Hepatocyte (in vitro differentiated cells): ENCODE results near the gene MSI2. TPM values are rescaled to one million over a fixed set of nuclear protein-coding genes. Genes with fewer than 3 reads are reported as not detected.

Source experiments
- DNase-seq: peaks from one replicate; pipeline ENCODE4 v3.0.0-alpha.2; 2016; ENCODE audit warnings: low spot score
- H2AFZ ChIP-seq: fragments of 200-600 bp; sonication (generic); 2 replicates; pipeline ENCODE4 v1.6.0; 2016; ENCODE audit warnings: antibody characterized with exemption, mild to moderate bottlenecking
- H3K27ac ChIP-seq: fragments of 200-600 bp; sonication (generic); 2 replicates; pipeline ENCODE4 v1.5.1; 2016; ENCODE audit warnings: mild to moderate bottlenecking
- H3K27me3 ChIP-seq: fragments of 200-600 bp; sonication (generic); 2 replicates; pipeline ENCODE4 v1.6.1; 2016
- H3K36me3 ChIP-seq: fragments of 200-600 bp; sonication (generic); replicated peaks from 2 replicates; pipeline ENCODE4 v1.5.1; 2016; ENCODE audit warnings: low read depth; ENCODE audit not compliant: insufficient read depth
- H3K4me1 ChIP-seq: fragments of 200-600 bp; sonication (generic); 2 replicates; pipeline ENCODE4 v1.5.1; 2016; ENCODE audit warnings: mild to moderate bottlenecking, moderate library complexity; ENCODE audit not compliant: insufficient read depth
- H3K4me2 ChIP-seq: fragments of 200-600 bp; sonication (generic); 2 replicates; pipeline ENCODE4 v1.6.0; 2016
- H3K4me3 ChIP-seq: fragments of 200-600 bp; sonication (generic); 2 replicates; pipeline ENCODE4 v1.5.1; 2016; ENCODE audit warnings: mild to moderate bottlenecking
- H3K79me2 ChIP-seq: fragments of 200-600 bp; sonication (generic); 2 replicates; pipeline ENCODE4 v1.6.0; 2017; ENCODE audit warnings: mild to moderate bottlenecking
- H3K9me2 ChIP-seq: fragments of 200-600 bp; sonication (generic); replicated peaks from 2 replicates; pipeline ENCODE4 v1.6.0; 2017; ENCODE audit warnings: mild to moderate bottlenecking; ENCODE audit not compliant: insufficient read depth
- H3K9me3 ChIP-seq: fragments of 200-600 bp; sonication (generic); 2 replicates; pipeline ENCODE4 v1.5.1; 2016; ENCODE audit warnings: low read depth, mild to moderate bottlenecking
- H4K20me1 ChIP-seq: fragments of 200-600 bp; sonication (generic); 2 replicates; pipeline ENCODE4 v1.6.0; 2016; ENCODE audit warnings: mild to moderate bottlenecking; ENCODE audit not compliant: insufficient read depth, poor library complexity, severe bottlenecking
- EZH2 ChIP-seq: fragments of 200-600 bp; sonication (generic); IDR thresholded peaks from 2 replicates; pipeline ENCODE4 v1.6.1; 2016; ENCODE audit warnings: antibody characterized with exemption, mild to moderate bottlenecking, borderline replicate concordance
- EZH2phosphoT487 ChIP-seq: fragments of 200-600 bp; sonication (generic); IDR thresholded peaks from one replicate; pipeline ENCODE4 v1.6.1; 2018; ENCODE audit warnings: antibody characterized with exemption, mild to moderate bottlenecking, low read depth, moderate library complexity; ENCODE audit not compliant: unreplicated experiment, severe bottlenecking
- WGBS: methylation state at CpG from one replicate; pipeline ENCODE4 v1.1.6; 2016; ENCODE audit warnings: low lambda C conversion rate; ENCODE audit errors: missing lambda C conversion rate; 5-methylcytosine and 5-hydroxymethylcytosine counted together
- polyA plus RNA-seq: library from polyadenylated mRNA; unstranded; fragments of >200 nt; fragmentation: Nextera tagmentation; extraction: Ambion mirVana; gene quantifications from 2 replicates; pipeline ENCODE4 v1.2.1, GENCODE V29; 2016
- total RNA-seq: library from RNA; depleted of rRNA; stranded (reverse); fragments of >200 nt; gene quantifications from 2 replicates; pipeline ENCODE4 v1.2.3, GENCODE V29; 2014
- TF ChIP-seq, protein P1 (sequence below): fragments of 200-600 bp; sonication (generic); IDR thresholded peaks from 2 replicates; pipeline ENCODE4 v1.5.1; 2016; ENCODE audit warnings: antibody characterized with exemption, mild to moderate bottlenecking; ENCODE audit not compliant: poor library complexity

The MSI2 gene
- total and polyA plus RNA-seq, 2 experiments from 2014 or later: 16.1 to 60.6 TPM

DNA sequence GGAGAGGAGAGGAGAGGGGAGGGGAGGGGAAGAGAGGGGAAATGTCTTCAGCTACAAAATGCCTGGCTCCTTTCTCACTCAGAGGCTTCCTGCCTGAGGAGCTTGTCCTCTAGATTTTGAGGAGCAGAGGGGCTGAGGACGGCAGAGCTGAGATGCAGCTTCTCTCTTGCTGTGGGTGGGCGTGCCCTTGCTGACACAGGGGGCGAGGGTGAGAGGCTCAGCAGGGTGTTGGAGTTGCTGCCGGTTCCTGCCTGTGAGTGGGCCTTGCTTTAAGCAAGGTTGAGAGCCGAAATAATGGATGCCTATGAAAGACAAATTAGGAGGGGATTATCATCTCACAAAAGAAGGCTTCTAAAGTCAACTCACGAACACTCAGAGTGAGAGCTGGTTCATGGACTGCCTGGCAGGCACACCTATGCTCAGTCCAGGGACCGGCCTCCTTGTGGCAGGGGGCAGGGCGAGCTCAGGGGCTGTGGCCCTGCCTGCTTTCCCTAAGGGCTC lies 215.6 kb downstream of the MSI2 start:
- H3K9me3 ChIP-seq: no peaks in the 10 kb centered on the region
- peaks cover 7% of the 10 kb centered on the region for H4K20me1 ChIP-seq
- DNase-seq: no peak
- H3K27me3 ChIP-seq: no peaks in the 10 kb centered on the region
- no peaks in the 10 kb centered on the region for H3K36me3 ChIP-seq
- H3K27ac ChIP-seq: no peak overlapping the region
- peak overlapping the region; percentile 2 for H3K4me2 ChIP-seq
- peaks cover 35% of the 10 kb centered on the region for H3K4me1 ChIP-seq
- H2AFZ ChIP-seq: no peak overlapping the region
- H3K79me2 ChIP-seq: peaks cover 41% of the 10 kb centered on the region
- no peak overlapping the region for H3K4me3 ChIP-seq
- TF ChIP-seq, protein P1, sequence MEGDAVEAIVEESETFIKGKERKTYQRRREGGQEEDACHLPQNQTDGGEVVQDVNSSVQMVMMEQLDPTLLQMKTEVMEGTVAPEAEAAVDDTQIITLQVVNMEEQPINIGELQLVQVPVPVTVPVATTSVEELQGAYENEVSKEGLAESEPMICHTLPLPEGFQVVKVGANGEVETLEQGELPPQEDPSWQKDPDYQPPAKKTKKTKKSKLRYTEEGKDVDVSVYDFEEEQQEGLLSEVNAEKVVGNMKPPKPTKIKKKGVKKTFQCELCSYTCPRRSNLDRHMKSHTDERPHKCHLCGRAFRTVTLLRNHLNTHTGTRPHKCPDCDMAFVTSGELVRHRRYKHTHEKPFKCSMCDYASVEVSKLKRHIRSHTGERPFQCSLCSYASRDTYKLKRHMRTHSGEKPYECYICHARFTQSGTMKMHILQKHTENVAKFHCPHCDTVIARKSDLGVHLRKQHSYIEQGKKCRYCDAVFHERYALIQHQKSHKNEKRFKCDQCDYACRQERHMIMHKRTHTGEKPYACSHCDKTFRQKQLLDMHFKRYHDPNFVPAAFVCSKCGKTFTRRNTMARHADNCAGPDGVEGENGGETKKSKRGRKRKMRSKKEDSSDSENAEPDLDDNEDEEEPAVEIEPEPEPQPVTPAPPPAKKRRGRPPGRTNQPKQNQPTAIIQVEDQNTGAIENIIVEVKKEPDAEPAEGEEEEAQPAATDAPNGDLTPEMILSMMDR: no peak
- TF ChIP-seq EZH2 (no peak), EZH2phosphoT487 (no peak)
- H3K9me2 ChIP-seq: no peaks in the 10 kb centered on the region
- WGBS: 67% methylated on average over 8 of the region's 8 CpGs

DNA sequence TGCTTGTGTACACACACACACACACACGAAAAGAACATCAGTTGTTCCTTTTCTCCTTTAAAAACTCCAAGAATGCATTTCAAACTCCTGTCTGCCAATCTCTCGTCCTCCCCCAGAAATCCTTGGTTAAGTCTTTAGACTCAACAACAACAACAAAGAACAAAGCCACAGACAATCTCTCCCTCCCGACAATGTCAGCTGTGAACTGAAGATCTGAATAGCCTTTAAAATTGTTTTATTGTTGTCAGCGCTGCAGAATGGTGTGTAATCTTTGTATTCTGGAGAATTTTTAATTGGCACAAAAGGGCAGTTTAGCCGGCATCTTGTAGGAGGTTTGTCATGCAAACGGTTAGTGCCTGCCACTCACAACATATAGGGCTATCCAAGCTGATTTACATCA lies 219.5 kb downstream of the MSI2 start:
- Histone ChIP-seq H4K20me1 (peaks cover 7% of the 10 kb centered on the region), H3K27me3 (no peaks in the 10 kb centered on the region), H2AFZ (no peak overlapping the region), H3K9me2 (no peaks in the 10 kb centered on the region), H3K9me3 (no peaks in the 10 kb centered on the region), H3K79me2 (peaks cover 33% of the 10 kb centered on the region), H3K4me2 (no peak overlapping the region), H3K4me1 (peaks cover 29% of the 10 kb centered on the region), H3K27ac (no peak overlapping the region), H3K36me3 (no peaks in the 10 kb centered on the region), H3K4me3 (no peak overlapping the region)
- WGBS: 81% methylated on average over 6 of the region's 6 CpGs
- DNase-seq: no peak
- TF ChIP-seq, protein P1: no peak
- TF ChIP-seq EZH2phosphoT487 (no peak), EZH2 (no peak)

DNA sequence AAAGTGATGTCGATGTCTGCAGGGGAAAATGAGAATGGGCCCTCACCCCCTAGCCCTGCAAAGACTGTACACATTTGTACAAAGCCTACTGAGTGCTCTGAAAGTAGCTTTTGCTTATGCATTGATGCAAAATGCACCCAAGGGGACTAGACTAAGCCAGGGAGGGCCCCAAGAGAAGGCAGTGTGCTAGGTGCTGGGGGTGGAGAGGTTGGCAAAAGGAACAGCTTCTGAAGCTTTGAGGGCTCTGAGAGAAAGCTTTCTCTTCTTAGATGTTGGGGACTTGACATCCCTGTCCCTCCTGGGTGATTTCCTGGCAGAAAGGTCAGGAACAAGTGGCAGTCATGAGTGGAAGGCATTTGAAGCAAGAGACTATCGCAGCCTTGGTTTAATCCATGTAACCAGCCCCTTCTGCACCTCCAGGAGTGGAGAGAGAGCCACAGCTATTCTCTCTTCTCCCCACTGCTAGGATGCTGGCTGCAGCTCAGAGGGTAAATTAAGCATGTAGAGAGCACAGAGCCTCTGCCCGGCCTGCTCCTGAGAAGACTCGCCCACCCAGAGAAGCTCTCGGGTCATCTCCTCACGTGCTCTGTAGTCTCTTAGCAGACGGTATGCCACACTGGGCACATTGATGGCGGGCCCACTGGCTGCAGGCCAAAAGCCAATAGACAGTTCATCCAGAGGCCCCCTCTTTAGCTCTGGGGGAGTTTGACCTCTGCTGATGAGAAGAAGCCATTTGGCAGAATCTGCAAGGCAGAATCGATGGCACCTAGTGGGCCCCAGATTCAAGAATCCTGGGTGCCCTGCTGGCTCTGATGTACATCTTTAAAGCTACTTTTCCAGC lies 221.4 kb downstream of the MSI2 start:
- Histone ChIP-seq H3K27me3 (no peaks in the 10 kb centered on the region), H3K9me2 (no peaks in the 10 kb centered on the region), H2AFZ (no peak overlapping the region), H3K4me3 (no peak overlapping the region), H3K79me2 (peaks cover 32% of the 10 kb centered on the region), H3K4me1 (peaks cover 16% of the 10 kb centered on the region), H4K20me1 (peaks cover 1% of the 10 kb centered on the region), H3K36me3 (no peaks in the 10 kb centered on the region), H3K4me2 (no peak overlapping the region), H3K9me3 (no peaks in the 10 kb centered on the region), H3K27ac (no peak overlapping the region)
- no peak for TF ChIP-seq EZH2
- TF ChIP-seq, protein P1: no peak
- 89% methylated on average over 9 of the region's 9 CpGs for WGBS
- no peak for DNase-seq
